Activated CD4-positive, alpha-beta T cell treated with anti-CD3 and anti-CD28 coated beads, Interleukin-2, amount 50 U/mL, for 1 hour (primary cell): ENCODE measurements around the gene KLK2.
A peak's percentile ranks its signal among the peaks of the same experiment; 100 is the strongest.
"Not testable (repeated sequence)": the region's sequence is repeated elsewhere in the genome, so short reads cannot be mapped to it uniquely, and the experiment has no call there.

Experiments used
- DNase-seq: peaks from one replicate; pipeline ENCODE4 v3.0.0-alpha.2; 2020

KLK2 gene

DNA sequence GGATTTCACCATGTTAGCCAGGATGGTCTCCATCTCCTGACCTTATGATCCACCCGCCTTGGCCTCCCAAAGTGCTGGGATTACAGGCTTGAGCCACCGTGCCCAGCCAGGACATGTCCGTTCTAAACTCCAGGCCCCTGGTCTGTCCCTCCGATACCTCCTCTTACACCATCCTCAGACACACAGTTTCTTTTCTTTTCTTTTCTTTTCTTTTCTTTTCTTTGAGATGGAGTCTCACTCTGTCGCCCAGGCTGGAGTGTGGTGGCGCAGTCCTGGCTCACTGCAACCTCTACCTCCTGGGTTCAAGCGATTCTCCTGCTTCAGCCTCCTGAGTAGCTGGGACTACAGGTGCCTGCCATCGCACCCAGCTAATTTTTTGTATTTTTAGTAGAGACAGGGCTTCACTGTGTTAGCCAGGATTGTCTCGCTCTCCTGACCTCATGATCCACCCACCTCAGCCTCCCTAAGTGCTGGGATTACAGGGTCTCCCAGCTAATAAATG, 22.9 kb downstream of the KLK2 start:
- DNase-seq = not testable (repeated sequence)

- DNase-seq = no peak
Observed at GRCh38 chr19:50896591-50897190, 23.5 kb downstream of the KLK2 start.

DNA sequence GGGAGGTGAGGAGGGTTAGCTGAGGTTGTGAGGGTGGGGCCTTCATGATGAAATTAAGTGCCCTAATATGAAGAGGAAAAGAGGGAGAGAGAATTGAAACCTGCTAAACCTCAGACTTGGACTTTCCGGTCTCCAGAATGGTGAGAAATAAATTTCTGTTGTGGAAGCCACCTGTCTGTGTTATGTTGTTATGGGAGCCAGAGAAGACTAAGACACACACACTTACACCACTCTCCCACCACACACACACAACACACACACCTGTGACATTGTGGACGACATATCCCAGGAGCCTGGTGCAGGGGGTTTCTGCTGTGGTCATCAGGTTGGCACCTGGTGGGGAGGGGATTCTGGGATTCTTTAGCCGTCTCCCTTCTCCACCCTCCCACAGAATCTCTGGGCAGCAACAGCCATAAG, 24.0 kb downstream of the KLK2 start:
- no peak for DNase-seq

GRCh38 chr19:50897612-50898011, 24.4 kb downstream of the KLK2 start:
- no peak for DNase-seq

GRCh38 chr19:50898018-50898417, 24.8 kb downstream of the KLK2 start:
- DNase-seq = no peak

- no peak for DNase-seq
Observed at GRCh38 chr19:50899569-50899968, 26.3 kb downstream of the KLK2 start.

DNA sequence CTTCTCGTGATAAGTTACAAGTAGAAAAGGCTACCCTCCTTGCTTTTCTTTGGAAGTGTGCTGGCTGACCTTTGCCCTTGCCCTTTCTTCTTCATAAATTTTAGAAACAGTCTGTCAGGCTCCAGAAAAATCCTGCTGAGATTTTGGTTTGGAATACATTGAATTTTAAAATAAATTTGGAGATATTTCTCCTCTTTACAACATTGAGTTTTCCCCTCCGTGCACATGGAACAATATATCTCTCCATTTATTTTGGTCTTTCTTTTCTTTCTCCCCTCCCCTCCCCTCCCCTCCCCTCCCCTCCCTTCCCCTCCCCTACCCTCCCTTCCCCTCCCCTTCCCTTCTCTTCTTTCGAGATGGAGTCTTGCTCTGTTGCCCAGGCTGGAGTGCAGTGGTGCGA, 29.4 kb downstream of the KLK2 start:
- no peak for DNase-seq

DNA sequence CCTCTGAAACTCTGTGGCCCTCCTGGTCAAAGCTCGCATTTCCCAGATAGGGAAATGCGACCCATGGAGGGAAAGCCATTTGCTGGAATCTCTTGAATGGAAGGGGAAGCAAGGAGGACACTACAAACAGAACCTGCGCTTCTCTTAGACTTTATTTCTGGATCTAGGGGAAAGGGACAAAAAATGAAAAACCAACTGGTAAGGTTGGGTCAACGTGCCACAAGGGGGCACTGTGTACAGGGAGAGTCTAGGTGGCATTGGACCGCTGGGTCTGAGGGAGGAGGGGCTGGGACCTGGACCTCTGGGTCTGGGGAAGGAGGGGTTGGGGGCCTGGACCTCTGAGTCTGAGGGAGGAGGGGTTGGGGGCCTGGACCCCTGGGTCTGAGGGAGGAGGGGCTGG, 33.0 kb downstream of the KLK2 start:
- DNase-seq = no peak

DNA sequence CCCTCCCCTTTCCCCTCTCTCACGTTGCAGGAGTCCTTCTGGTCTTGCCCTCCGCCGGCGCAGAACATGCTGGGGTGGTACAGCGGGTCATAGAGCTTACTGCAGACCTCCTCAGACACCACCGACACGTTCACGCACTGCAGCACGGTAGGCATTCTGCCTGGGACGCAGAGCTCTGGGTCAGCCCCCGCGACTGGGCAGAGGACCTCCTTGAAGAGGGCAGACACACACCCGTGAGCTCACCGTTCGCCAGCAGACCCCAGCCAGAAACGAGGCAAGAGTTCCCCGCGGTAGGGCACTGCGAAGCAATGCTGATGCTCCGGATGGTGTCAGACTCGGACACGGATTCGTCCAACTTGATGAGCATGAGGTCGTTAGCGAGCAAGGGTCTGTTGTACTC, 35.1 kb downstream of the KLK2 start:
- DNase-seq = no peak

- DNase-seq = no peak
Observed at GRCh38 chr19:50909240-50910070, 36.2 kb downstream of the KLK2 start.

- no peak for DNase-seq
Observed at GRCh38 chr19:50910722-50911121, 37.5 kb downstream of the KLK2 start.

GRCh38 chr19:50911206-50912101, 38.2 kb downstream of the KLK2 start, which contains the start of gene KLK4:
TSS of gene KLK4 (minus strand) at chr19:50911395. CDS start at chr19:50910738, 657 bp downstream.
- DNase-seq = no peak

DNA sequence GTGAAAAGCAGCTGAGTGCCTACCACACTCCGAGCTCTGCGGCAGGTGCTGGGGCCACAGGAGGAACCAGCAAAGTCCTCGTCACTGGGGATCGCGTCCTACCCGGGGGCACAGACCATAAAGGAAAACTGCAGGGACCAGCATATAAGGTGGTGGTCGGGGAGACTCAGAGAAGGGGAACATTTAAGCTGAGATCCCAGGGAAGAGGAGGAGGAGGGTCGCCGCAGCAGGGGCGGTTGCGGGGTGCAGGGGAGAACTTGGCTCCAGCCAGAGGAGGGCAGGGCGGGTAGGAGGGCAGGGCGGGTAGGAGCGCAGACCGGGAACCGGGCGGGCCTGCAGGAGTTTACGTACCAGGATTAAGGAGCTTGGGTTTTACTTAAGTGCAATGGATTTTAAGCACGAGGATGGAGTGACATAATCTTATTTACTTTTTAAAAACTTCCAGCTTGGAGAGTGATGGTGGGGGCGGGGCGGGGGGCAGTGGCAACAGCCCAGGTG, 38.9 kb downstream of the KLK2 start:
- no peak for DNase-seq

DNA sequence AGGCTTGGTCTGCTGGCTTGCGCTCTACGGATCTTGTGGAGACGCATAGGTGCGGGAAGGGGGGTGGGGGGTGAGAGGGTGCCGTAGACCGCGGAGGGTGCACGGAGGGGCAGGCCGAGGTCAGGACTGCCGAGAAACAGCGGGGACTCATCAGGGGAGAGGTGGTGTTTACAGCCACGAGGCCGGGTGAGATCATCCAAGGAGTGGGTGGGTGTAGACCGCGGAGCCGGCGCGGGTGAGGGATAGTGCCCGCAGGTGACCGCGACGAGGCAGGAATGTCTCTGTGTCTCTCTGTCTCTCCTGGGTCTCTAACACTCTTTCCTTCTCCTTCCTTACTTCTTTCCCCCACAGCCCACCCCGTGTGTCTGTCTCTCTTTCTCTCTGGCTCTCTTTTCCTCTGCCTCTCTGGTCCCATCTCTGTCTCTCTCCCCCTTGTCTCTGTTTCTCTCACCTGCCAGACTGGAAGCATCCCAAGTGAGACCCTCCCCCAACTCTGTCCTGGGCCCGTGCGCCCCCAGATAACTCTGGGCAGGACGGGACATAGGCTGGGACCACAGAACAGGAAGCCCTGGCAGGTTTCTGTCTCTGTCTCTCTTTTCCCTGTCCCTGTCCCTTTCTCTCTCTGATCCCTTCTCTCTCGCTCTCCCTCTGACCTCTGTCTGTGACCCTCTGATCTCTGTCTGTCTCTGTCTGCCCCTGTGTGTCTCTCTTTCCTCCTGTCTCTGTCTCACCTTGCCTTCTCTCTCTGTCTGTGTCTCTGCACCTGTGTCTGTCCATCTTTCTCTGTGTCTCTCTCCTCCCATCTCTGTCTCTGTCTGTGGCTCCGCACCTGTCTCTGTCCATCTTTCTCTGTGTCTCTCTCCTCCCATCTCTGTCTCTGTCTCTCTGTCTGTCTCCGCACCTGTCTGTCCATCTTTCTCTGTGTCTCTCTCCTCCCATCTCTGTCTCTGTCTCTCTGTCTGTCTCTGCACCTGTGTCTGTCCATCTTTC, 39.8 kb downstream of the KLK2 start:
- no peak for DNase-seq

- DNase-seq = no peak
Observed at GRCh38 chr19:50916069-50916468, 42.8 kb downstream of the KLK2 start.

- no peak for DNase-seq
Observed at GRCh38 chr19:50921426-50922316, 48.4 kb downstream of the KLK2 start.

- DNase-seq = peak; percentile 64
Observed at GRCh38 chr19:50922317-50922853, 49.1 kb downstream of the KLK2 start.

DNA sequence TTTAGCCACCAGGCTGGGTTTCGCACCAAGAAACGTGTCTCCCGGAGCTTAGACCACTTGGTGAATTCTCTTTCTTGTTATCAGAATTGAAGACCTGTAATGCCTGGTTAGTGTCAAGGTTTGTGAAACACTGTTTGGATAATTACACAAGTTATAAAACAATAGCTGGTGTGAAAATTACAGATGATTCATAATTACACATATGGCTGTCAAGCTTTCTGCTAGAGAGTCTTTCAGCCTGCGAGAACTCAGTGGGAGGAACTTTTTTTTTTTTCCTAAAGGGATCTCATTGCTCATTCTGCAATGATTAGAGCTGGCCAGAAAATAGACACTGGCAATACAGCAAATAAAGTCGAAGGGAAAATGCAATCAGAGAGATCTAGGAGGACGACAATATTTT, 51.3 kb downstream of the KLK2 start:
- no peak for DNase-seq

GRCh38 chr19:50925734-50926133, 52.5 kb downstream of the KLK2 start:
- no peak for DNase-seq

DNA sequence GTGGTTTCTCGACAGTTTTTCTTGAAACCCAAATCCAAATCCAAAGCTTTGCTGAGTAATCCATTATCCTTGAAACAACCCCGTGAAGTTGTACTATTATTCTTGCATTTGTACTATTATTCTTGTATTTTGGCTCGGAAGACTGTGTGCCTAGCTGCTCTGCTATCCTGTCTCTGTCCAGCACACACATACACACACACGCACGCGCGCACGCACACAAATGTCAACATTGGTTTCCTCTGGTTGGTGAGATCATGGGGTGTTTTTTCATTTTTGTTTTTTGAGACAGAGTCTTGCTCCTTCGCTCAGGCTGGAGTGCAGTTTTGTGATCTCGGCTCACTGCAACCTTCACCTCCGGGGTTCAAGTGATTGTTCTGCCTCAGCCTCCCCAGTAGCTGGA, 52.9 kb downstream of the KLK2 start:
- DNase-seq = no peak
